PC-9 (cell line): ENCODE results near the gene ATOX1. TPM values are rescaled to one million over a fixed set of nuclear protein-coding genes. Genes with fewer than 3 reads are reported as not detected.

Experiments used
- BruUV-seq: library from RNA; stranded (reverse); fragments of 400-500 nt; replicated peaks from 2 replicates; lab custom pipeline; 2021; lab: Mats Ljungman, UMichigan
- CTCF ChIA-PET: fragments of 300-600 bp; sonication (Branson Sonifier 250); formaldehyde crosslinking; loops from one replicate; lab custom pipeline; 2022; ENCODE audit warnings: antibody characterized with exemption; lab: Charles Lee
- POLR2A ChIA-PET: fragments of 300-600 bp; sonication (Branson Sonifier 250); formaldehyde crosslinking; loops from one replicate; lab custom pipeline; 2022; ENCODE audit warnings: antibody characterized with exemption; ENCODE audit not compliant: unreplicated experiment; lab: Charles Lee
- DNase-seq, 2 experiments: peaks; one replicate each; pipeline versions ENCODE4 v3.0.0 to v3.0.0-alpha.2; 2015 to 2022; ENCODE audit warnings: mixed read lengths in 1 of 2
- H2AFZ ChIP-seq: fragments of 200-600 bp; sonication (generic); 2 replicates; pipeline ENCODE4 v1.8.1; 2017; ENCODE audit warnings: antibody characterized with exemption
- H3F3A ChIP-seq: fragments of 200-600 bp; sonication (generic); 2 replicates; pipeline ENCODE4 v1.8.1; 2017; ENCODE audit warnings: antibody characterized with exemption, mild to moderate bottlenecking, low read depth; ENCODE audit not compliant: insufficient read depth
- H3K27ac ChIP-seq: fragments of 200-600 bp; sonication (generic); 2 replicates; pipeline ENCODE4 v1.6.1; 2016; ENCODE audit warnings: mixed run types
- H3K27me3 ChIP-seq: fragments of 200-600 bp; sonication (generic); 2 replicates; pipeline ENCODE4 v1.6.1; 2016; ENCODE audit warnings: low read depth, mixed run types; ENCODE audit not compliant: insufficient read depth
- H3K36me3 ChIP-seq: fragments of 200-600 bp; sonication (generic); 2 replicates; pipeline ENCODE4 v1.6.1; 2016; ENCODE audit warnings: low read depth, mixed run types
- H3K4me1 ChIP-seq: fragments of 200-600 bp; sonication (generic); replicated peaks from 2 replicates; pipeline ENCODE4 v1.6.1; 2016; ENCODE audit warnings: mixed run types; ENCODE audit not compliant: insufficient read depth
- H3K4me2 ChIP-seq: fragments of 200-600 bp; sonication (generic); 2 replicates; pipeline ENCODE4 v1.6.1; 2017; ENCODE audit warnings: mixed run types
- H3K4me3 ChIP-seq: fragments of 200-600 bp; sonication (generic); 2 replicates; pipeline ENCODE4 v1.6.1; 2016; ENCODE audit warnings: mixed run types
- H3K79me2 ChIP-seq: fragments of 200-600 bp; sonication (generic); 2 replicates; pipeline ENCODE4 v1.6.1; 2017; ENCODE audit warnings: low read depth, mixed run types
- H3K9me2 ChIP-seq: fragments of 200-600 bp; sonication (generic); 2 replicates; pipeline ENCODE4 v1.8.1; 2017; ENCODE audit warnings: mild to moderate bottlenecking; ENCODE audit not compliant: insufficient read depth
- H3K9me3 ChIP-seq: fragments of 200-600 bp; sonication (generic); 2 replicates; pipeline ENCODE4 v1.8.1; 2016; ENCODE audit warnings: low read depth; ENCODE audit not compliant: insufficient read depth
- H4K20me1 ChIP-seq: fragments of 200-600 bp; sonication (generic); 2 replicates; pipeline ENCODE4 v1.8.1; 2017; ENCODE audit not compliant: insufficient read depth
- CTCF ChIP-seq: fragments of 200-600 bp; sonication (generic); conservative IDR thresholded peaks from 2 replicates; pipeline ENCODE4 v1.6.1; 2017; ENCODE audit warnings: mixed run types, antibody characterized with exemption, mild to moderate bottlenecking, moderate library complexity
- EZH2 ChIP-seq: fragments of 200-600 bp; sonication (generic); IDR thresholded peaks from 2 replicates; pipeline ENCODE4 v1.8.0; 2017; ENCODE audit warnings: antibody characterized with exemption, low read depth
- intact Hi-C: fragments of 100-400 bp; cut with micrococcal nuclease; formaldehyde crosslinking; loops from one replicate; pipeline ENCODE4 v1.10.0; 2022; ENCODE audit not compliant: unreplicated experiment
- total RNA-seq: library from RNA; stranded (reverse); gene quantifications from 2 replicates; pipeline ENCODE4 v1.2.3, GENCODE V29; 2021

Gene ATOX1
- total RNA-seq, 1 experiment from 2014 or later = 201 TPM

- Histone ChIP-seq H3K27me3 (no peaks in the 10 kb centered on the region), H3F3A (no peaks in the 10 kb centered on the region; the same call in none of the 2 replicates), H3K27ac (no peak overlapping the region), H3K79me2 (no peaks in the 10 kb centered on the region), H3K9me3 (no peaks in the 10 kb centered on the region; the same call in 1 of the 2 replicates), H3K4me2 (no peak overlapping the region), H3K9me2 (no peaks in the 10 kb centered on the region), H3K36me3 (no peaks in the 10 kb centered on the region), H2AFZ (no peak overlapping the region), H3K4me3 (no peak overlapping the region), H4K20me1 (no peaks in the 10 kb centered on the region), H3K4me1 (no peaks in the 10 kb centered on the region)
- TF ChIP-seq CTCF = no peak
- no peak for TF ChIP-seq EZH2
- no TSS peak for BruUV-seq
- intact Hi-C loops = no loop called here
- no peak for DNase-seq
- ChIA-PET CTCF (interaction anchor here (0.6 kb wide), 1 partner anchor 13 kb away, joined by 3 read pairs; no protein-coding TSS in a partner anchor), POLR2A (no interaction called here)
Measured at GRCh38 chr5:151707567-151707966, 50.9 kb downstream of the ATOX1 start.

GRCh38 chr5:151706906-151707305, 51.5 kb downstream of the ATOX1 start:
- Histone ChIP-seq H3K4me2 (no peak overlapping the region), H3K27ac (no peak overlapping the region), H3K9me2 (no peaks in the 10 kb centered on the region), H3K27me3 (no peaks in the 10 kb centered on the region), H3F3A (no peaks in the 10 kb centered on the region; the same call in none of the 2 replicates), H3K4me1 (no peaks in the 10 kb centered on the region), H3K9me3 (no peaks in the 10 kb centered on the region; the same call in 1 of the 2 replicates), H2AFZ (no peak overlapping the region), H3K4me3 (no peak overlapping the region), H4K20me1 (no peaks in the 10 kb centered on the region), H3K79me2 (no peaks in the 10 kb centered on the region), H3K36me3 (no peaks in the 10 kb centered on the region)
- ChIA-PET CTCF (interaction anchor here (0.6 kb wide), 1 partner anchor 14 kb away, joined by 3 read pairs; no protein-coding TSS in a partner anchor), POLR2A (no interaction called here)
- intact Hi-C loops = no loop called here
- BruUV-seq = no TSS peak
- TF ChIP-seq EZH2 = no peak
- no peak for TF ChIP-seq CTCF
- DNase-seq = no peak

GRCh38 chr5:151703780-151704179, 54.7 kb downstream of the ATOX1 start:
- H3K36me3 ChIP-seq = no peaks in the 10 kb centered on the region
- TF ChIP-seq CTCF (no peak), EZH2 (no peak)
- no peak overlapping the region for H3K4me2 ChIP-seq
- no peaks in the 10 kb centered on the region; the same call in 1 of the 2 replicates for H3K9me3 ChIP-seq
- no peaks in the 10 kb centered on the region; the same call in none of the 2 replicates for H3F3A ChIP-seq
- no peaks in the 10 kb centered on the region for H3K79me2 ChIP-seq
- no peaks in the 10 kb centered on the region for H3K9me2 ChIP-seq
- H3K4me3 ChIP-seq = no peak overlapping the region
- peaks cover 8% of the 10 kb centered on the region; the same call in 1 of the 2 replicates for H3K4me1 ChIP-seq
- intact Hi-C loops = no loop called here
- H3K27me3 ChIP-seq = no peaks in the 10 kb centered on the region
- H4K20me1 ChIP-seq = no peaks in the 10 kb centered on the region
- ChIA-PET CTCF (interaction anchor here (0.6 kb wide), 1 partner anchor 33 kb away, joined by 3 read pairs; no protein-coding TSS in a partner anchor), POLR2A (no interaction called here)
- H2AFZ ChIP-seq = no peak overlapping the region
- BruUV-seq = no TSS peak
- DNase-seq = no peak
- H3K27ac ChIP-seq = no peak overlapping the region
